VCaP (cell line): ENCODE measurements around the gene ECSCR.
"Not testable (repeated sequence)": the region's sequence is repeated elsewhere in the genome, so short reads cannot be mapped to it uniquely, and the experiment has no call there.

Experiments
- H3K27ac ChIP-seq: fragments of 450-650 bp; 2 replicates; pipeline ENCODE4 v1.5.1; 2017
- CTCF ChIP-seq: fragments of 450-650 bp; conservative IDR thresholded peaks from 2 replicates; pipeline ENCODE4 v1.5.1; 2017; ENCODE audit warnings: mild to moderate bottlenecking, moderate library complexity

Gene ECSCR

GRCh38 chr5:139492700-139493192 is 30.2 kb upstream of the ECSCR start:
- H3K27ac ChIP-seq, result no peak overlapping the region
- no peak for TF ChIP-seq CTCF

GRCh38 chr5:139488260-139488659 is 25.7 kb upstream of the ECSCR start:
- no peak overlapping the region for H3K27ac ChIP-seq
- TF ChIP-seq CTCF, result no peak

GRCh38 chr5:139486201-139486600 is 23.7 kb upstream of the ECSCR start:
- no peak overlapping the region for H3K27ac ChIP-seq
- TF ChIP-seq CTCF, result no peak

- peak overlapping the region; percentile 71 for H3K27ac ChIP-seq
Measured at GRCh38 chr5:139482890-139483208, 20.3 kb upstream of the ECSCR start.

GRCh38 chr5:139482050-139482889 is 19.7 kb upstream of the ECSCR start, which contains the start of gene STING1:
Gene STING1 (minus strand): TSS chr5:139482758. CDS start chr5:139481704, 1,054 bp downstream.
- H3K27ac ChIP-seq, result peak within 1 kb of the TSS; percentile 71
- no peak for TF ChIP-seq CTCF

GRCh38 chr5:139481580-139482049 is 19.1 kb upstream of the ECSCR start:
- peak overlapping the region; percentile 71 for H3K27ac ChIP-seq

GRCh38 chr5:139481122-139481533 is 18.6 kb upstream of the ECSCR start:
- H3K27ac ChIP-seq, result no peak overlapping the region; the same call in 1 of the 2 replicates
- no peak for TF ChIP-seq CTCF

More at GRCh38 chr5:139481580-139482049, 19.1 kb upstream of the ECSCR start:
- no peak for TF ChIP-seq CTCF

- H3K27ac ChIP-seq, result not testable (repeated sequence)
Measured at GRCh38 chr5:139479729-139480128, 17.2 kb upstream of the ECSCR start.

- not testable (repeated sequence) for H3K27ac ChIP-seq
Measured at GRCh38 chr5:139478657-139479423, 16.3 kb upstream of the ECSCR start.
